HK-2 (cell line): Measurements from ENCODE around the gene NACC1.

ENCODE experiments used
- DNase-seq: peaks from one replicate; pipeline ENCODE4 v3.0.0-alpha.2; 2018; ENCODE audit not compliant: unreplicated experiment

NACC1 gene

DNA sequence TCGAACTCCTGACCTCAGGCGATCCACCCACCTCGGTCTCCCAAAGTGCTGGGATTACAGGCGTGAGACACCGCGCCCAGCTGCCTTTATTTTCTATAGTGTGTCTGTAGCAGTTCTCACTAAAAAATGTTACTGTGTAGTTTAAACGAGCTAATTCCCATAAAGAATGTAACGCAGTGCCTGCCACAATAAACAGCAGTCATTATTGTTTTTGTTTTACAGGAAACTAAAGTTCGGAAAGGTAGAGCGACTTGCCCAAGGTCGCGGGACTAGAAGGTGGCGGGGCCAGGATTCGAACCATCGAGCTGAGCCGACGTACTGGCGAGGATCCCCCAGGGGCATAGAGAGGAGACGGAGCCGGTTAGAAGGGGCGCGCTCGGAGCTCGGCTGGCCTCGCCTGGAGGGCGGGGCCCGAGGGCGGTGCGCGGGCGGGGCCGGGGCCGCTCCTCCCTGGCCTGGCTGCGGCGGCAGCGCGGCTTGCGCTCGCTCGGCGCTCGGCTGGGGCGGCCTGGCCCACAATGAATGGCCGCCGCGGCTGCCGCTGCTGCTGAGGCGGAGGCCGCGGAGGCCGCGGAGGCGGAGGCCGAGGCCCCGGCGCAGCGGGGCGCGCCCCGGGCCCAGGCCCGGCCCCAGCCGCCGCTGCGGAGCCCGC is at the start of gene NACC1:
NACC1 (plus strand) TSS at position 493 of the 652 bp plus-strand sequence. CDS start 16,944 bp downstream, outside the sequence.
- DNase-seq, result peak; percentile 86

- no peak for DNase-seq
Observed at GRCh38 chr19:13069415-13070359, 48.4 kb upstream of the NACC1 start.

DNA sequence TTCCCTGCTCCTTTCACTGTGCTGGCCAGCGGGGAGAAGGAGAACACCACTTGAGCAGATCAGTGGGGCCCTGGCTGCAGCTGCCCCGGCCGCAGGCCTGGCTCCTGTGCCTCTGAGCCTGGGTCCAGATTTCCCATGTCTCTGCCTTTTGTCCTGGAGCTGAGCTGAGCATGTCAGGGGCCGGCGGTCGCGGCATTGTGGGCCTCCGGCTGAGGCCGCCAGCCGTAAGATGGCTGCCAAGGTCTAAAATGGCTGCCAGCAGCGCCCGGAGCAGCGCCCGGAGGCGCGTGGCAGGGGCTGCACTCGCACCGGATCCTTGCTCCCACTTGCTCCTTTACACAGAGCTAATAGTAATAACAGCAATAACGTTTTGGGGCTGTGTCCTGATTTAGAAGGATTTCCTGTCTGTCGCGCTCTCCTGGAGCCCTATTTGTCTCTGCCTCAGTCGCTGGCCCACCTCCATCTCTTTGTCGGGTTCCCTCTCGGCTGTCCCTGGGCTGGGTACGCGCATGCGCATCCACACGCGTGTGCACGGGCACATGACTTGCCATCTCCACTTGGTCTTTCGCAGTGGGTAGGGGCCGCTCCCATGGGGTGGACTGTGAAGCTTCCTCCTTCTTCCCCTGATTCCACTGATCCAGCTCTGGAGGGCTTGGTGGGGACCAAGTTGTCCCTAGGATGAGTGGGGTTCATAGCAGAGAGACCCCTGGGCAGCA is 47.5 kb upstream of the NACC1 start:
- no peak for DNase-seq

DNA sequence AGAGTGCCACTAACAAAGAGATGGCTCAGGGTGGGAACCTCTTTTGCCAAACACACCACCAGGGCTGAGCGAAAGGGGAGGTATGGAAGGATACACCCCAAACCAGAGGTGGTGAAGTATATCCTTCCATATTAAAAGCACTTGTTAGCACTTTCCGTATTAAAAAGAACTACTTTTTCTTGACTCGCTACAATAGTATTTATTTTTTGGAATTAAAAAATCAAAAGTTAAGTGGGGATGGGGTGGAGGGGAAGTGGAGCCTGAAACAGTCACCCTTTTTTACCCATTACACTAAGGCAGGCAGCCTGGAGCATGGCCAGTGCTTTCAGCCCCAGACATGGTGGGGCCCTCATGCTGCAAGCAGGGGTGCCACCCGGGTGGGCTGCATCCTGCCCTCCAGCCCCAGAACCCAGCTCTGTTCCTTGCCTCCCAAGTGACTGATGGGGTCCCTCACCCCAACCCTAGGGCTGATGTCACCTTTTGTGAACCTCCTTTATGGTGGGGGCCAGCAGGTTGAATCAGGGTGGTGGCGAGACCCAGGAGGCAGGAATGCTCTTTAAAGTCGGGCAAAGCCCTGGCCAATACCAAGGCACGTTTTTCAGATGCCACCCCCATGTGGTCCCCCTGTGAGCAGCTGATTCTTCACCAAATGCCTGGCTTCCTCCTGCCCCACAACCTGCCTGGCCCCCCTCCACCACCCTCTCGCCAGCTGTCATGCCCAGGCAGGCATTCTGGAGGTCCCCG is 46.4 kb upstream of the NACC1 start:
- no peak for DNase-seq

DNA sequence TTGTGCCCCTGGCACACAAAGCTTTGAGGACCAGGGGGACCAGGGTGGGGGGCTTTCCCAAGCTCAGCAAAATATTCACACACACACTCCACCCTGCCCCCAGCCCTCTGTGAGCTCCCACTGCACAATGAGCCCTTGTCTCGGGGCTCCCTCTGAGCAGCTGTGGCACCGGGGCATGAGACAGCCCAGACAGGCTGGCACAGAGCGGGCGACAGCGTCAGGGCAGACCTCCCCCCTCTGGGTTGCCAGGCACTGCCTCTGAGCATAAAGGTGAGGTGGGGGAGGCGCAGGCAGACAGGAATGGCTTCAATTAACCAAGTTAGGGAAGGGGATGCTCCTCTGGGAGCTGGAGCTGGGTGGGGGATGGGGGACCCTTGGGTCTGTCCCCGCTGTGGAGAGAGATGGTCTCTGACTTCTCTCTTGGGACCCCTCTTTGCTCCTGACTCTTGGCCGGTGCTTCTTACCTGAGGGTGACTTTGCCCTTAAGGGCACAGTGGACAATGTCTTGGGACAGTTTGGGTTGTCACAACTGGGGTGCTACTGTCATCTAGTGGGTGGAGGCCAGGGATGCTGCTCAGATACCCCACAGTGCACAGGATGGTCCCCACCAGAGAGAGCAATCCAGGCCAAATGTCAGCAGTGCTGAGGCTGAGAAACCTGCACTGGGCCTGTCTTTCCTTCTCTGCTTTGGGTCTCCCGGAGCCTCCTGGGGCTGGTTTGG is 45.7 kb upstream of the NACC1 start:
- no peak for DNase-seq

GRCh38 chr19:13073263-13073662 is 44.8 kb upstream of the NACC1 start:
- no peak for DNase-seq

GRCh38 chr19:13074378-13074777 is 43.7 kb upstream of the NACC1 start:
- no peak for DNase-seq

DNA sequence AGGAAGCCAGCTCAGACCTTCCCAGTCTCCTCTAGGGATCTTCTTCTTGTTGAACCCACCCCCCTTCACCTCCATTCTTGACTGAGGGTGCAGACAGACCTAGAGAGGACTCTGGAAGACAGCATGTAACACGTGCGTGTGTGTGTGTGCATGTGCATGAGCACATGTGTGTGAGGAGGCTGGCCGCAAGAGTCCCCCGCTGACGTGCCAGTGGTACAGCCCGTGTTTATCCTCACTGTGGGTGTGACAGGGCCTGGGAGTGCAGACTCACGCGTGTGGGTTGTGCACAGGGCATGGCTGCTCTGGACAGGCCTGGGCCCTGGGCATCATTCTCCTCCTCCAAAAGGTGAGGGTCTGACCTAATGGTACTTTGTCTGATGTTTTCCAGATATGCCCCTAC is 41.7 kb upstream of the NACC1 start:
- DNase-seq, result no peak

GRCh38 chr19:13076787-13077186 is 41.3 kb upstream of the NACC1 start:
- DNase-seq, result no peak

GRCh38 chr19:13077240-13077639 is 40.8 kb upstream of the NACC1 start:
- no peak for DNase-seq

DNA sequence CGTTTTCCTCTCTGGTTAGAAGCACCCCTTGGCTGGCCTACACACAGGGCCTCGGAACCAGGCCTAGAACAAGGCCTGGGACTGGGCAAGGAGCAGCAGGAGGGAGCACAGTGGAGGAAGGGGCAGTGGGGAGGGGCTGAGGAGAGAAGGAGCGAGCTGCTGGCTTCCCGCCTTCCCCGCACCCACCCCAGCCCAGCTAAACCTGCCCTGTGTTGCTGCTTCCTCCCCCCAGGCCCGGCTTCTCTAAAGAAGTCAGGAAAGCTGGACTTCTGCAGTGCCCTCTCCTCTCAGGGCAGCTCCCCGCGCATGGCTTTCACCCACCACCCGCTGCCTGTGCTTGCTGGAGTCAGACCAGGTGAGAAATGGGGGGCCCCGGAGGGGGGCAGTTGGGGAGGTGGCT is 39.7 kb upstream of the NACC1 start:
- no peak for DNase-seq

DNA sequence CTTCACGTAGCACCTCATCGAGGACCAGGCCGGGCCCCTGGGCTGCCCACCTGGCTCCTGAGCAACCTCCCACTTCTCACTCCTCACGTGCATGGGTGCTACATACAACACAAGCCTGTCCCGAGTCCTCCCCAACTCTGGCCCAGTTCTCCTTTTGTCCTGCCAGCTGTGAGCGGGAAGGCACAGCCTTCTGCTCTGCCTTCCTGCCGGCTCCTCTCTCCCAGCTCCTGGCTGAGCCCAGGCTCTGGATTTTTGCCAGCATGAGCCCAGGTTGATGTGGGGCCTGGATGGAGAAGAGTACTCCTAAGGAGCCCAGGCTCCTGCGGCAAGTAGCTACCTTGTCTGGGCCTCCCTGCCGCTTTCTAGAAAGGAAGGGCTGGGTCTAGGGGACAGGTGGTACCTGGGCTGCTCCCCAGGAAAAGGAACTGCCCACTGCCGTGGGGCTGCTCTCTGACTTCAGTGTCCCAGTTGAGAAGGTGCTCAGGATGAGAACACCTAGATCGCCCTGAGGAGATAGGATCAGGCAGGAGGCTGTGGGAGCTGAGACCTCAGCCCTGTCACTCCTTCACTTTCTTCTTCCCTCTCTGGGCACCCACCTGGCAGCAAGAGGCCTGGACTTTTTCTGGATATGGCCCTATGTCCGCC is 39.0 kb upstream of the NACC1 start:
- DNase-seq, result no peak

- DNase-seq, result no peak
Observed at GRCh38 chr19:13079542-13079986, 38.5 kb upstream of the NACC1 start.

DNA sequence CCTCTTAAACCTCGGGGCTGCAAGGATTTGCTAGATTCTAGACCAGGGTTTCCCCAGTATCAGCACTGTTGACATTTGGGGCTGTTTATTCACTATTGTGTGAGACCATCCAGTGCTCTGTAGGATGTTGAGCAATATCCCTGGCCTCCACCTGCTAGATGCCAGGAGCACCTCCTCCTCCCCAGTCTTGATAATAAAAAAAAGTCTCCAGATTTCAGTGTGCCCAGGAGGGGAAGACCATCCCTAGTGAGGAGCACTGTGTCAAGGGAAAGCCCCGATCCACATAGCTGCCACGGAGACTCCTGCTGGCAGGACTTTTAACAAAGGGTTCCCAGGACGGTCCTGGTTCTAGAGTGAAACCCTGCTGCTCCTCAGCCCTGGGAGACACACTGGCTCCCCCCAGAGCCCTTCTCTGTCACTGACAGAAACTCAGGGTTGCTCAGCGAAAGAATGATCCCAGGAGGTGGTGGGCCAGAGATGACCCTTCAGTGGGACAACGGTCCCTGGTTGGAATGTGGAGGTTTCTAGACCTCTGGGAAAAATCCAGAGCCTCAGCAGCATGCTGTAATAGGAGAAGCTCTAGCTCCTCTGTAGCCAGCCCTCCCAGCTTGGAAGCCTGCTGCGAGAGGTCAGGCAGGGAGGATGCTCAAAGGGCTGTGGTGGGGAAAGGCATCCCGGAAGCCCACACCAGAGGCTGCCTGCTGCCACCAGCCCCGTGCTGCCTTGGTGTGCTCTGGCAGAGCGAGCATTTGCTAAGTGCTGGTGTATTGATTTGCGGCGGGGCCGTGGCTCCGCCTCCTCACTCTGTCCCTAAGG is 35.7 kb upstream of the NACC1 start:
- no peak for DNase-seq

DNA sequence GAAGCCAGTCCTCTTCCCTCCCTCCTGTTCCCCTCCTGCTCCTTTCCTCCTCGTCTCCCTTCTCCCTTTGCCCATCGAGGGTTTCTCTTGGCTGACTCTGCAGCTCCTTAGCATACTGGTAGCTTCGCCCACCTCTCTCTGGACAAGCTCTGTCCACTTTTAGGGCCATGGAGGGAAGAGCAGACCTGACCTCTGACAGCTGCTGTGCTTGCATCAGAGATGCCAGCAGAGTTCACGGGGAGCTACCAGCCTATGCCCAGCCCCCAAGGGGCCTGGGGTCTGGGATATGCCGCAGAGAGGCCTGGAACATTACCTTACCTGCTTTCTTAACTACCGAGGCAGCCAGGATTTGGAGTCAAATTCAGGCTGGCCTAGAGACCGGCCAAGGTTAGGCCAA is 35.1 kb upstream of the NACC1 start:
- no peak for DNase-seq

GRCh38 chr19:13083627-13084026 is 34.4 kb upstream of the NACC1 start:
- no peak for DNase-seq

GRCh38 chr19:13085666-13086065 is 32.4 kb upstream of the NACC1 start:
- no peak for DNase-seq

GRCh38 chr19:13086341-13086740 is 31.7 kb upstream of the NACC1 start:
- DNase-seq, result no peak

GRCh38 chr19:13087295-13087694 is 30.8 kb upstream of the NACC1 start:
- DNase-seq, result no peak
